HepG2 (cell line): Measurements from ENCODE around the gene MYRFL. TPM values are rescaled to one million over a fixed set of nuclear protein-coding genes. Genes with fewer than 3 reads are reported as not detected.

Experiments used
- ATAC-seq: fragments of 200-7000 bp; cut with Tn5 transposase; 3 replicates; pipeline ENCODE4 v1.9.1; 2020; ENCODE audit warnings: mild to moderate bottlenecking, moderate library complexity
- BruUV-seq: library from RNA; stranded (reverse); fragments of 400-500 nt; replicated peaks from 2 replicates; lab custom pipeline; 2021; lab: Mats Ljungman, UMichigan
- CTCF ChIA-PET: fragments of 300-600 bp; formaldehyde crosslinking; extraction: SDS; loops from one replicate; lab custom pipeline; 2021; ENCODE audit warnings: low total read pairs, inconsistent platforms, low intra/inter-chr PET ratio; lab: Yijun Ruan, JAX
- POLR2A ChIA-PET: fragments of 350-600 bp; sonication (Branson Sonifier 250); formaldehyde crosslinking; loops from one replicate; lab custom pipeline; 2020; ENCODE audit warnings: antibody characterized with exemption, inconsistent platforms; lab: Yijun Ruan, JAX
- DNase-seq: peaks from one replicate; pipeline ENCODE4 v3.0.0-alpha.2; 2015; ENCODE audit warnings: low spot score
- FAIRE-seq: peaks from 3 replicates; lab custom pipeline; 2011; peaks lifted over from hg19 to GRCh38; lab: Jason Lieb, UNC
- H2AFZ ChIP-seq: one replicate; pipeline ENCODE4 v1.6.1; 2011; ENCODE audit warnings: low read length, inconsistent platforms
- H3K27ac ChIP-seq: fragments of 300-600 bp; 3 replicates; pipeline ENCODE4 v1.8.0; 2011; ENCODE audit warnings: mixed run types, mild to moderate bottlenecking, mixed read lengths, low read length, inconsistent platforms; ENCODE audit not compliant: insufficient read depth; ENCODE audit errors: extremely low read length
- H3K27me3 ChIP-seq, 2 experiments: fragments of 200-600 bp in 1 of 2; 2 replicates in 1 of 2; 3 replicates in 1 of 2; pipeline versions ENCODE4 v1.6.0 to v1.8.0; 2011; ENCODE audit warnings: low read length in 2 of 2, mild to moderate bottlenecking in 2 of 2, moderate library complexity in 2 of 2, inconsistent platforms in 1 of 2; ENCODE audit not compliant: insufficient read depth in 2 of 2, control insufficient read depth in 1 of 2
- H3K36me3 ChIP-seq, 2 experiments: fragments of 200-600 bp in 1 of 2; replicated peaks in 1 of 2; 2 replicates in 1 of 2; 3 replicates in 1 of 2; pipeline versions ENCODE4 v1.5.1 to v1.8.0; 2011; ENCODE audit warnings: low read length in 2 of 2, inconsistent platforms in 1 of 2; ENCODE audit not compliant: insufficient read depth in 2 of 2, control insufficient read depth in 1 of 2
- H3K4me1 ChIP-seq: 2 replicates; pipeline ENCODE4 v1.5.1; 2012; ENCODE audit warnings: low read length, inconsistent platforms; ENCODE audit not compliant: insufficient read depth
- H3K4me2 ChIP-seq: 2 replicates; pipeline ENCODE4 v1.6.0; 2011; ENCODE audit warnings: low read depth, low read length, inconsistent platforms
- H3K4me3 ChIP-seq, 3 experiments: fragments of 200-600 bp in 1 of 3; sonication (generic), shearing (Covaris generic) in 1 of 3; replicated peaks in 1 of 3; 2 replicates each; pipeline ENCODE4 v1.5.1; 2011 to 2016; ENCODE audit warnings: low read length in 3 of 3, inconsistent platforms in 2 of 3, low read depth in 2 of 3, mild to moderate bottlenecking in 2 of 3, control low read depth in 1 of 3, mixed read lengths in 1 of 3; ENCODE audit not compliant: insufficient read depth in 1 of 3
- H3K79me2 ChIP-seq: one replicate; pipeline ENCODE4 v1.6.1; 2011; ENCODE audit warnings: low read length, inconsistent platforms; ENCODE audit not compliant: insufficient read depth
- H3K9ac ChIP-seq: 2 replicates; pipeline ENCODE4 v1.6.0; 2011; ENCODE audit warnings: mild to moderate bottlenecking, low read depth, low read length, inconsistent platforms; ENCODE audit not compliant: insufficient read depth
- H3K9me3 ChIP-seq: 2 replicates; pipeline ENCODE4 v1.5.1; 2012; ENCODE audit warnings: mild to moderate bottlenecking, low read length
- H4K20me1 ChIP-seq: 2 replicates; pipeline ENCODE4 v1.6.0; 2011; ENCODE audit warnings: inconsistent platforms, mild to moderate bottlenecking, low read length, moderate library complexity; ENCODE audit not compliant: insufficient read depth
- ARID4A ChIP-seq: sonication (generic); formaldehyde crosslinking; IDR thresholded peaks from 2 replicates; pipeline ENCODE4 v1.5.0; 2020; ENCODE audit warnings: mild to moderate bottlenecking, missing genetic modification reagents, borderline replicate concordance
- ATM ChIP-seq: fragments of 450-650 bp; IDR thresholded peaks from 2 replicates; pipeline ENCODE4 v1.7.1; 2017; ENCODE audit warnings: mild to moderate bottlenecking, borderline replicate concordance
- HNF1A ChIP-seq, 2 experiments: sonication (generic) in 1 of 2; formaldehyde crosslinking in 1 of 2; IDR thresholded peaks; 2 replicates each; pipeline versions ENCODE4 v1.4.0 to v1.6.1; 2016 to 2020; ENCODE audit warnings: borderline replicate concordance in 1 of 2, low read depth in 1 of 2, mild to moderate bottlenecking in 1 of 2, missing genetic modification reagents in 1 of 2
- PAWR ChIP-seq: sonication (generic); formaldehyde crosslinking; IDR thresholded peaks from 2 replicates; pipeline ENCODE4 v1.4.0; 2020; ENCODE audit warnings: missing genetic modification reagents, mild to moderate bottlenecking, borderline replicate concordance
- ZBTB14 ChIP-seq: sonication (generic); formaldehyde crosslinking; IDR thresholded peaks from 2 replicates; pipeline ENCODE4 v1.4.0; 2020; ENCODE audit warnings: missing genetic modification reagents
- ZBTB46 ChIP-seq: sonication (generic); formaldehyde crosslinking; IDR thresholded peaks from 2 replicates; pipeline ENCODE4 v1.4.0; 2020; ENCODE audit warnings: mild to moderate bottlenecking, missing genetic modification reagents, borderline replicate concordance
- ZNF569 ChIP-seq: sonication (generic); formaldehyde crosslinking; IDR thresholded peaks from 2 replicates; pipeline ENCODE4 v1.5.0; 2020; ENCODE audit warnings: mild to moderate bottlenecking, missing genetic modification reagents, moderate library complexity, borderline replicate concordance
- ZNF792 ChIP-seq: IDR thresholded peaks from 2 replicates; pipeline ENCODE4 v1.6.1; 2016
- WGBS: methylation state at CpG from one replicate; pipeline ENCODE4 v1.1.6; 2017; ENCODE audit warnings: low lambda C conversion rate; 5-methylcytosine and 5-hydroxymethylcytosine counted together
- in situ Hi-C: cut with HindIII; loops from 2 replicates; pipeline ENCODE4 v1.10.0; 2017; ENCODE audit warnings: low pct_unique_long_range_greater_than_20kb; ENCODE audit not compliant: extremely low pct_ligation_motif_present
- intact Hi-C: fragments of 100-400 bp; cut with micrococcal nuclease; formaldehyde crosslinking; loops from one replicate; pipeline ENCODE4 v1.10.0; 2022; ENCODE audit not compliant: unreplicated experiment
- polyA plus RNA-seq, 8 experiments: library from polyadenylated mRNA; depleted of rRNA in 3 of 8; stranded (reverse) in 7 of 8; unstranded in 1 of 8; fragments of >200 nt; fragmentation: Illumina TruSeq in 4 of 8; extraction: Trizol in 4 of 8; gene quantifications; 2 replicates each; pipeline versions ENCODE4 v1.2.1 to v1.2.3, GENCODE V29; 2011 to 2016; ENCODE audit warnings: low read depth in 4 of 8, missing spikeins in 1 of 8, mixed read lengths in 1 of 8; ENCODE audit not compliant: insufficient read depth in 1 of 8
- total RNA-seq, 5 experiments: library from RNA; depleted of rRNA; stranded (reverse); fragments of >200 nt; fragmentation: Illumina TruSeq; extraction: Trizol; gene quantifications; 2 replicates each; pipeline ENCODE4 v1.2.3, GENCODE V29; 2016; ENCODE audit warnings: low read depth in 1 of 5

Gene MYRFL
- total and polyA plus RNA-seq, 2 of the 13 experiments (the other 11 are each of a cell fraction or from before 2014, with no cell fraction given), result 0.09 to 0.11 TPM

- Histone ChIP-seq H3K9me3 (no peaks in the 10 kb centered on the region), H3K4me3 (no peak overlapping the region), H3K27me3 (no peaks in the 10 kb centered on the region), H3K79me2 (no peaks in the 10 kb centered on the region), H3K4me1 (no peaks in the 10 kb centered on the region), H4K20me1 (no peaks in the 10 kb centered on the region), H3K27ac (no peak overlapping the region), H3K4me2 (no peak overlapping the region), H2AFZ (no peak overlapping the region), H3K9ac (no peak overlapping the region), H3K36me3 (no peaks in the 10 kb centered on the region)
- no peak for ATAC-seq
- DNase-seq, result no peak
- ChIA-PET CTCF (no interaction called here), POLR2A (no interaction called here)
- no TSS peak for BruUV-seq
- no peak for FAIRE-seq
- intact Hi-C loops, result loop anchor here (10.0 kb wide), 1 partner anchor 593 kb away; no protein-coding TSS in a partner anchor
- in situ Hi-C loops, result no loop called here
- WGBS, result 1% methylated on average over 5 of the region's 5 CpGs
- no peak for TF ChIP-seq ZBTB14
- TF ChIP-seq ZBTB46 (CRISPR knock-in tag), result no peak
- no peak for TF ChIP-seq ARID4A
- no peak for TF ChIP-seq PAWR (CRISPR knock-in tag)
- no peak for TF ChIP-seq ZNF569 (CRISPR knock-in tag)
- no peak for TF ChIP-seq ATM
- TF ChIP-seq ZNF792 (CRISPR knock-in tag), result no peak
- no peak for TF ChIP-seq HNF1A (IDR thresholded peaks at IDR 0.05; ENCODE audit: low read depth)
- TF ChIP-seq HNF1A (CRISPR knock-in tag; IDR thresholded peaks at IDR 0.05; ENCODE audit: borderline replicate concordance), result no peak
Observed at GRCh38 chr12:69981881-69982475, 157.0 kb downstream of the MYRFL start.
